GM21576 (cell line): ENCODE data around the gene HDAC4.

ENCODE experiments used
- ATAC-seq: cut with Tn5 transposase; IDR thresholded peaks from one replicate; pipeline ENCODE4 v1.9.1; 2021; ENCODE audit warnings: mild to moderate bottlenecking, moderate library complexity; ENCODE audit not compliant: unreplicated experiment

HDAC4 gene

GRCh38 chr2:239354132-239354790 is 46.6 kb downstream of the HDAC4 start:
- ATAC-seq, result no peak

DNA sequence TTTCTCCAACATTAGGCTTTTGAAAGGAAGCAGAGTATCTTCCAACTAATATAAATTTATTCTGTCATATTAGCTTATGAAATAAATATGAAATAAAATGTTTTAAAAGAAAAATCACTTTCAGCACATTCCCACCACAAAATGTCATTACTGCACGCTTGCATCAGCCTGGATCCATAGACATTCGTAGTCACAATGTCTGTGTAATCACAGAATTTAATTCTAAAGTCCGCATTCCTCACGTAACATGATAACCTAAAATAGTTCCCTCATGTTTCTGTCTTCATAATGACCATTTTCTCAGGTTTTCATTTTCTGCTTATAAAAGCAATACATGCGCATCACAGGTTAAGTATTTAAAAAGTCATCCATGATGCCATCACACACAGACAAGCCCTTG is 47.1 kb downstream of the HDAC4 start:
- ATAC-seq, result no peak

GRCh38 chr2:239351687-239352086 is 49.1 kb downstream of the HDAC4 start:
- no peak for ATAC-seq

DNA sequence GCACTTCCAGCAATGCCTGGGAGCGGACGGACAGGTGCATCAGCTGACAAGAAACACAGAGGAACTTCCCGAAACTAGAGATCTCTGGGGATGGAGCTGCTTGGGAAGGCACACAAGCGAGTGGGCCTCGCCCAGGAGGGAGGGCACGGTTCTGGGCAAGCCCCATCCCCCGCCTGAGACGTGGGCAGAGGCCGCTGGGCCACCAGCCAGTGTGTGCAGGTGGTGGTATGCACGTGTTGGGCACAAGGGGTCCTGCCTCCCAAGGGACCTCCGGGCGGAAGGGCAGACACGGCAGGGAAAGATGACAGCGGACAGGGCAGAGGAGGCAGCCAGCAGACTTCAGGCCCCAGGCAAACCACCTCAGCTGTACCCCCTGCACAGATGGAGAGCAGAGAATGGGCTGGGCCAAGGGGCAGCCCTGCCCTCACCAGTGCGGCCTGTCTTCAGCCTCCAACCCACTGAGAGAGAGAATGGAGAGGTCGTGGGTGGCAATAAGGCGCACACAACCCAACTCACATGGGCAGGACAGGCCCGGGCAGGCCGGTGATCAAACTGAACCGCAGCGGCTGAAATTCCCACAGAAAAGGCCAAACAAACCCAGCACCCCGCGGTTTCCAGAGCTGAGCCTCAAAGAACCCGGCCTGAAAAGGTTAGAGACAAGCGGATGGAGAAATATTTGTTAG is 51.2 kb downstream of the HDAC4 start:
- no peak for ATAC-seq

GRCh38 chr2:239348563-239349452 is 52.0 kb downstream of the HDAC4 start:
- ATAC-seq, result no peak

DNA sequence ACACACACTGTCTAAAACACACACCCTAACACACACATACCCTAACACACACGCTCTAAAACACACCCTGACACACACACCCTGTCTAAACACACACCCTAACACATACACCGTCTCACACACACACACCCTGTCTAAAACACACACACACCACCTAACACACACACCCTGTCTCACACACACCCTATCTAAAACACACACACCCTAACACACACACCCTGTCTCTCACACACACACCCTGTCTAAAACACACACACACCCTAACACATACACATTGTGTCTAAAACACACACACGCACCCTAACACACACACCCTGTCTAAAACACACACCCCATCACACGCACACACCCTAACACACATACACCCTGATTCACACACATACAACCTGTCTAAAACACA is 54.1 kb downstream of the HDAC4 start:
- no peak for ATAC-seq

DNA sequence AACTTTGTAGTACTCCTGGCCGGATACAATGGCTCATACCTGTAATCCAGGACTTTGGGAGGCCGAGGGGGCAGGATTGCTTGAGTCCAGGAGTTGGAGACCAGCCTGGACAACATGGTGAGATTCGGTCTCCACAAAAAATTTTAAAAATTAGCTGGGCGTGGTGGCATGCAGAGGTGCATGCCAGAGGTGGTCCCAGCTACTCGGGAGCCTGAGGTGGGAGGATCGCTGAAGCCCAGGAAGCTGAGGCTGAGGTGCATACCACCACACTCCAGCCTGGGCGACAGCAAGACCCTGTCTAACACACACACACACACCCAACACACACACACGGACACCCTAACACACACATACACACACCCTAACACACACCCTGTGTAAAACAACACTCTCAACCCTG is 55.6 kb downstream of the HDAC4 start:
- ATAC-seq, result no peak

- ATAC-seq, result no peak
These were observed 56.0 kb downstream of the HDAC4 start for GRCh38 chr2:239344857-239345216.

GRCh38 chr2:239343946-239344856 is 56.6 kb downstream of the HDAC4 start:
- ATAC-seq, result no peak

DNA sequence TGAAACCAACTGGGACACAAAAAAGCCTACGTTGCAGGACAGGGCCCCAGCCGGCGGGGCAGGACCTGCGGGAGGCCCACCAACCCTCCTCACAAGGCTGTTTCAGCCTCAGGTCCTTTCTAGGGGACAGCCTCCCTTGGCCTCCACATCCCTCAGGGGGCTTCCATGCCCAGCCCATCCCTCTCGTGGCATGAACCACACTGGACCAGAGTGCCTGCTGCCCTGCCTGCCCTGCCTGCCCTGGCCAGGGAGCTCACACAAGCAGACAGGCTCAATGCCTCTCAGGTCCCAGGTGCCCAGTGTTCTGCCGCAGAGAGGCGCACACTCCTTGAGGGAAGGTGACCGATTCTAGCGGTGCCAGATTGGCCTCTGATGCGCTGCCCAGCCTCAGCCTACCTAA is 57.4 kb downstream of the HDAC4 start:
- no peak for ATAC-seq

- ATAC-seq, result no peak
These were observed 59.0 kb downstream of the HDAC4 start for GRCh38 chr2:239341840-239342239.

GRCh38 chr2:239341146-239341732 is 59.6 kb downstream of the HDAC4 start:
- no peak for ATAC-seq

GRCh38 chr2:239339726-239340601 is 60.9 kb downstream of the HDAC4 start:
- peak; percentile 58 for ATAC-seq

DNA sequence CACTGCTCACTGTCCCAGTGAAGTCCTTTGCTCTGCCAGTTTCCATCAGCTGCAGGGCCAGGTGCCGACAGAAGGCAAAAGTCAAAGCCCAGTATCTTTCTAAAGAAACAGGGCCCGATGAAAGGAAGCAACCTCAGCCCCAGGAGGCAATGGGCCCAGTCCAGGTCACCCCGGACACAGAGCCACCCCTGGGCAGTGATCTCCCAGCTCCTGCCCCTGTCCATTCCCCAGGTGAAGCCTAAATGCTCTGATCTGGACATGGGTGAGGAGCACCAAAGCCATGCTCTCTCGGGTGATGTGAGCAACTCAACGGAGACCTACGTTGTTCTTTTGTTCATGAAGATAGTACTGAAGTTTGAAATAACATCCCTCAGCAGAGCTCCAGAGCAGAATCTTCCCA is 61.6 kb downstream of the HDAC4 start:
- no peak for ATAC-seq

DNA sequence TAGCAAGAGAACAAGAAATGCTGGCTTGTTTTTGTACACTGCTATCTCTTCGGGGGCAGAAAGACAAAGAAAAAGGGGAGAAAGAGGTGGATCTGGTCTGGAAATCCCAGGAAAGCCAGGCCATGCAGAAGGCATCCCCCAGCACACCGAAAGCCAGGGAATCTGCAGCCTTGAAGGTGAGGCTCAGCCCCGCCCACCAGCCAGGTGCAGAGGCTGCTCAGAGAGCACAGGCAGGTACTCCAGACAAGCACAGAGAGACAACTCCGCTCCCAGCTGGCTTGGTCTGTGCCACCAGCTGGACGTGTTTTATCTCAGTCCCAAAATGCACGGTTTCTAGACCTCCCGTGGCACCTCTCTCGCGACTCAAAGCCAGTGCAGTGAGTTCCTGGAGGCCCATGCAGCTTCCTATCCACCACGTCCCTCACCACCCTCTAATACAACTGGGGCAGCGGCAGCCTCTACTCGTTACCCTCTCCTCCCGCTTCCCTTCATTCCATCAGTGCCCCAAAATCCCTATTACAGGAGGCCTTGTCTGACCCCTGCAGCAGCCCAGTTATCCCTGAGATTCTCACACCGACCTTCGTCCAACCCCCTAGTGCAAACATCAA is 62.8 kb downstream of the HDAC4 start:
- no peak for ATAC-seq

DNA sequence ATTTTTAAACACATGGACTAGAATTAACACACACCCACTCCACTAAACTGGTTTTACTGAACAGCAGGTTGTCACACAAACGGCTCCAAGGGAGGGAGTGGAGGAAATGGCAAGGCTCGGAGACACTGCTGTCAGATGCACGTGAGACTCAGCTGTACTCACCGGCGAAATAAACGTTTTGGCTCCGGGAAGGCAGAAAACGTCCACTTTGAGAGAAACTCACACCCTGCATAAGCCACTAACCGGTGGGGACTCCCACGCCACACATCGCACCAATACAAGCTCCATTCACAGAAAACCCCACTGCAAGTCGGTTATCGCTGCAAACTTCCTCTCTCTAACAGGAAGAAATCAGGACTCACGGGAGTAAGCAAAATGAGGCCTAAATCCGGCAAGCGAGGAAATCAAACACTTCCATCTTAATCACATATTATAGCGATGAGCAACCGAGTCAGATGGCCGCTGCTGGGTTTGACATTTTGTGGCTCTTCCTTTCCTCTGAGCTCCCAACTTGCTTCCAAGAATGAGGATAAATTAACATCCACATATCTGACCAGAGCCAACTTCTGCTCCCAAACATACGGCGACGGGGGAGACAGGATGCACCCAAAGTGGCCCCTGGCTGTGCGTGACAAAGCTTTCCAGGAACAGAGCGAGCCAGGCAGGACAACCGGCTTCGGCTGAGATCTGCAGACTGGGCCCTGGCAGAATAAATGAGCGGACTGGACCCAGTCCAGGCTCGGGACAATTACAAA is 63.5 kb downstream of the HDAC4 start:
- no peak for ATAC-seq

GRCh38 chr2:239331560-239331959 is 69.3 kb downstream of the HDAC4 start:
- no peak for ATAC-seq

DNA sequence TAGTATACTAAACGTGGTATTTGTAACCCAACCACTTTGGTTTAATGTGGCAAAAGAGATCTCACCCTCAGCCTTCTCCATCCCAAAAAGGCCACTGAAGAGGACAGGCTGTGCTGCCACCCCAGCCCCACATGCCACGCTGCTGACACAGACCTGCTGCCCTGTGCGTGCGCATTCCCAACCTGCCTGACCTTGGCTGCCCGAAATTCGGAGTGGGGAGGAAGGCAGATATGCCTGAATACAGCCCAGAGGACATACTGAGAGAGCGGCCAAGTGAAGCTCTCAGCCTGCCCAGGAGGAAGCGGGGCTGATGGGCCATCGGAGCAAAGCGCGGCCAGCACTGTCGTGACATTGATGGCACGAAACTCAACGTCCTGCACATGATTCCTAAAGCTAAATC is 70.0 kb downstream of the HDAC4 start:
- no peak for ATAC-seq
